ENCODE data around the gene SEC16A. TPM values are rescaled to one million over a fixed set of nuclear protein-coding genes. Genes with fewer than 3 reads are reported as not detected.

Gene SEC16A
- total RNA-seq, 1 donor from 2014 or later, result 66.1 TPM

- no peak for DNase-seq (ENCODE audit: low spot score in 2 of 2)
- intact Hi-C loops (cut with DNase I), result loop anchor here (5.0 kb wide), 2 partner anchors 72 to 243 kb away; partner anchors contain the start of genes ENTR1 and PMPCA
- H3K4me1 ChIP-seq, result peaks cover 15 to 21% of the 10 kb centered on the region in 2 donors
Observed at GRCh38 chr9:136484153-136485048, 1.6 kb upstream of the SEC16A start.

GRCh38 chr9:136483589-136484152 lies 831 bp upstream of the SEC16A start:
- peak overlapping the region; percentile 95 to 100 for H3K27ac ChIP-seq
- peak overlapping the region; percentile 55 to 69 for H3K4me3 ChIP-seq
- no peaks in the 10 kb centered on the region for H3K9me3 ChIP-seq
- intact Hi-C loops (cut with DNase I), result loop anchor here (1.0 to 5.0 kb wide), 9 partner anchors 45 to 1067 kb away; partner anchors contain the start of genes ANAPC2, DNLZ, ENTR1 and INPP5E
- DNase-seq (ENCODE audit: low spot score in 2 of 2), result peak; percentile 53 to 94
- peaks cover 0 to 6% of the 10 kb centered on the region in 2 donors for H3K36me3 ChIP-seq
- no peak for TF ChIP-seq CTCF (IDR thresholded peaks at IDR 0.05)
- no peaks in the 10 kb centered on the region for H3K27me3 ChIP-seq
- peaks cover 15 to 21% of the 10 kb centered on the region in 2 donors for H3K4me1 ChIP-seq

More at GRCh38 chr9:136484153-136485048, 1.6 kb upstream of the SEC16A start:
- Histone ChIP-seq H3K27ac (peak overlapping the region; percentile 95 to 100), H3K4me3 (peak overlapping the region; percentile 55 to 69), H3K27me3 (no peaks in the 10 kb centered on the region), H3K36me3 (peaks cover 0 to 4% of the 10 kb centered on the region in 2 donors), H3K9me3 (no peaks in the 10 kb centered on the region)
- no peak for TF ChIP-seq CTCF (IDR thresholded peaks at IDR 0.05)

- H3K4me3 ChIP-seq, result peak overlapping the region; percentile 71 to 82
- intact Hi-C loops (cut with DNase I), result loop anchor here (2.0 to 5.0 kb wide), 5 partner anchors 43 to 1069 kb away; partner anchors contain the start of genes ENTR1, INPP5E, MRPL41 and NOTCH1
- DNase-seq (ENCODE audit: low spot score in 2 of 2), result no peak
Observed at GRCh38 chr9:136482046-136482792, 621 bp downstream of the SEC16A start.

GRCh38 chr9:136481558-136481957 lies 1.3 kb downstream of the SEC16A start:
- TF ChIP-seq CTCF (IDR thresholded peaks at IDR 0.05), result no peak
- intact Hi-C loops (cut with DNase I), result loop anchor here (5.0 kb wide), 2 partner anchors 69 to 246 kb away; partner anchors contain the start of genes ENTR1 and PMPCA
- H3K27me3 ChIP-seq, result no peaks in the 10 kb centered on the region
- peak overlapping the region; percentile 94 to 98 for H3K27ac ChIP-seq
- peaks cover 13 to 17% of the 10 kb centered on the region in 2 donors for H3K36me3 ChIP-seq
- peaks cover 15 to 16% of the 10 kb centered on the region in 2 donors for H3K4me1 ChIP-seq
- peak overlapping the region; percentile 71 to 82 for H3K4me3 ChIP-seq
- H3K9me3 ChIP-seq, result no peaks in the 10 kb centered on the region
- no peak for DNase-seq (ENCODE audit: low spot score in 2 of 2)

More at GRCh38 chr9:136482046-136482792, 621 bp downstream of the SEC16A start:
- Histone ChIP-seq H3K27me3 (no peaks in the 10 kb centered on the region), H3K36me3 (peaks cover 7 to 10% of the 10 kb centered on the region in 2 donors), H3K27ac (peak overlapping the region; percentile 94 to 98), H3K9me3 (no peaks in the 10 kb centered on the region), H3K4me1 (peaks cover 15 to 16% of the 10 kb centered on the region in 2 donors)
- no peak for TF ChIP-seq CTCF (IDR thresholded peaks at IDR 0.05)
